ENCODE data around the gene TRABD2B.

GRCh38 chr1:47883963-47884362 lies 113.2 kb downstream of the TRABD2B start:
- no peak for TF ChIP-seq STAT1 (IDR thresholded peaks at IDR 0.05; ENCODE audit: unreplicated experiment)
- no peak for TF ChIP-seq POLR2AphosphoS5 (IDR thresholded peaks at IDR 0.05; ENCODE audit: low read depth)
- TF ChIP-seq CTCF (conservative IDR thresholded peaks at IDR 0.05; ENCODE audit: low read depth in 2 of 2) = no peak
- no peak for TF ChIP-seq EZH2 (IDR thresholded peaks at IDR 0.05; ENCODE audit: low read depth, unreplicated experiment)
- TF ChIP-seq, protein P1, sequence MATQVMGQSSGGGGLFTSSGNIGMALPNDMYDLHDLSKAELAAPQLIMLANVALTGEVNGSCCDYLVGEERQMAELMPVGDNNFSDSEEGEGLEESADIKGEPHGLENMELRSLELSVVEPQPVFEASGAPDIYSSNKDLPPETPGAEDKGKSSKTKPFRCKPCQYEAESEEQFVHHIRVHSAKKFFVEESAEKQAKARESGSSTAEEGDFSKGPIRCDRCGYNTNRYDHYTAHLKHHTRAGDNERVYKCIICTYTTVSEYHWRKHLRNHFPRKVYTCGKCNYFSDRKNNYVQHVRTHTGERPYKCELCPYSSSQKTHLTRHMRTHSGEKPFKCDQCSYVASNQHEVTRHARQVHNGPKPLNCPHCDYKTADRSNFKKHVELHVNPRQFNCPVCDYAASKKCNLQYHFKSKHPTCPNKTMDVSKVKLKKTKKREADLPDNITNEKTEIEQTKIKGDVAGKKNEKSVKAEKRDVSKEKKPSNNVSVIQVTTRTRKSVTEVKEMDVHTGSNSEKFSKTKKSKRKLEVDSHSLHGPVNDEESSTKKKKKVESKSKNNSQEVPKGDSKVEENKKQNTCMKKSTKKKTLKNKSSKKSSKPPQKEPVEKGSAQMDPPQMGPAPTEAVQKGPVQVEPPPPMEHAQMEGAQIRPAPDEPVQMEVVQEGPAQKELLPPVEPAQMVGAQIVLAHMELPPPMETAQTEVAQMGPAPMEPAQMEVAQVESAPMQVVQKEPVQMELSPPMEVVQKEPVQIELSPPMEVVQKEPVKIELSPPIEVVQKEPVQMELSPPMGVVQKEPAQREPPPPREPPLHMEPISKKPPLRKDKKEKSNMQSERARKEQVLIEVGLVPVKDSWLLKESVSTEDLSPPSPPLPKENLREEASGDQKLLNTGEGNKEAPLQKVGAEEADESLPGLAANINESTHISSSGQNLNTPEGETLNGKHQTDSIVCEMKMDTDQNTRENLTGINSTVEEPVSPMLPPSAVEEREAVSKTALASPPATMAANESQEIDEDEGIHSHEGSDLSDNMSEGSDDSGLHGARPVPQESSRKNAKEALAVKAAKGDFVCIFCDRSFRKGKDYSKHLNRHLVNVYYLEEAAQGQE (IDR thresholded peaks at IDR 0.05; ENCODE audit: unreplicated experiment) = no peak
- TF ChIP-seq EZH2phosphoT487 (IDR thresholded peaks at IDR 0.05; ENCODE audit: unreplicated experiment) = no peak
- no peak for TF ChIP-seq NANOG (IDR thresholded peaks at IDR 0.05; ENCODE audit: borderline replicate concordance)
- TF ChIP-seq JUNB (IDR thresholded peaks at IDR 0.05; ENCODE audit: unreplicated experiment) = no peak
- no peak for TF ChIP-seq CREB1 (CRISPR knock-in tag; IDR thresholded peaks at IDR 0.05; ENCODE audit: low read depth)
- TF ChIP-seq ZNF114 (CRISPR knock-in tag; IDR thresholded peaks at IDR 0.05) = no peak
- TF ChIP-seq, protein P2, sequence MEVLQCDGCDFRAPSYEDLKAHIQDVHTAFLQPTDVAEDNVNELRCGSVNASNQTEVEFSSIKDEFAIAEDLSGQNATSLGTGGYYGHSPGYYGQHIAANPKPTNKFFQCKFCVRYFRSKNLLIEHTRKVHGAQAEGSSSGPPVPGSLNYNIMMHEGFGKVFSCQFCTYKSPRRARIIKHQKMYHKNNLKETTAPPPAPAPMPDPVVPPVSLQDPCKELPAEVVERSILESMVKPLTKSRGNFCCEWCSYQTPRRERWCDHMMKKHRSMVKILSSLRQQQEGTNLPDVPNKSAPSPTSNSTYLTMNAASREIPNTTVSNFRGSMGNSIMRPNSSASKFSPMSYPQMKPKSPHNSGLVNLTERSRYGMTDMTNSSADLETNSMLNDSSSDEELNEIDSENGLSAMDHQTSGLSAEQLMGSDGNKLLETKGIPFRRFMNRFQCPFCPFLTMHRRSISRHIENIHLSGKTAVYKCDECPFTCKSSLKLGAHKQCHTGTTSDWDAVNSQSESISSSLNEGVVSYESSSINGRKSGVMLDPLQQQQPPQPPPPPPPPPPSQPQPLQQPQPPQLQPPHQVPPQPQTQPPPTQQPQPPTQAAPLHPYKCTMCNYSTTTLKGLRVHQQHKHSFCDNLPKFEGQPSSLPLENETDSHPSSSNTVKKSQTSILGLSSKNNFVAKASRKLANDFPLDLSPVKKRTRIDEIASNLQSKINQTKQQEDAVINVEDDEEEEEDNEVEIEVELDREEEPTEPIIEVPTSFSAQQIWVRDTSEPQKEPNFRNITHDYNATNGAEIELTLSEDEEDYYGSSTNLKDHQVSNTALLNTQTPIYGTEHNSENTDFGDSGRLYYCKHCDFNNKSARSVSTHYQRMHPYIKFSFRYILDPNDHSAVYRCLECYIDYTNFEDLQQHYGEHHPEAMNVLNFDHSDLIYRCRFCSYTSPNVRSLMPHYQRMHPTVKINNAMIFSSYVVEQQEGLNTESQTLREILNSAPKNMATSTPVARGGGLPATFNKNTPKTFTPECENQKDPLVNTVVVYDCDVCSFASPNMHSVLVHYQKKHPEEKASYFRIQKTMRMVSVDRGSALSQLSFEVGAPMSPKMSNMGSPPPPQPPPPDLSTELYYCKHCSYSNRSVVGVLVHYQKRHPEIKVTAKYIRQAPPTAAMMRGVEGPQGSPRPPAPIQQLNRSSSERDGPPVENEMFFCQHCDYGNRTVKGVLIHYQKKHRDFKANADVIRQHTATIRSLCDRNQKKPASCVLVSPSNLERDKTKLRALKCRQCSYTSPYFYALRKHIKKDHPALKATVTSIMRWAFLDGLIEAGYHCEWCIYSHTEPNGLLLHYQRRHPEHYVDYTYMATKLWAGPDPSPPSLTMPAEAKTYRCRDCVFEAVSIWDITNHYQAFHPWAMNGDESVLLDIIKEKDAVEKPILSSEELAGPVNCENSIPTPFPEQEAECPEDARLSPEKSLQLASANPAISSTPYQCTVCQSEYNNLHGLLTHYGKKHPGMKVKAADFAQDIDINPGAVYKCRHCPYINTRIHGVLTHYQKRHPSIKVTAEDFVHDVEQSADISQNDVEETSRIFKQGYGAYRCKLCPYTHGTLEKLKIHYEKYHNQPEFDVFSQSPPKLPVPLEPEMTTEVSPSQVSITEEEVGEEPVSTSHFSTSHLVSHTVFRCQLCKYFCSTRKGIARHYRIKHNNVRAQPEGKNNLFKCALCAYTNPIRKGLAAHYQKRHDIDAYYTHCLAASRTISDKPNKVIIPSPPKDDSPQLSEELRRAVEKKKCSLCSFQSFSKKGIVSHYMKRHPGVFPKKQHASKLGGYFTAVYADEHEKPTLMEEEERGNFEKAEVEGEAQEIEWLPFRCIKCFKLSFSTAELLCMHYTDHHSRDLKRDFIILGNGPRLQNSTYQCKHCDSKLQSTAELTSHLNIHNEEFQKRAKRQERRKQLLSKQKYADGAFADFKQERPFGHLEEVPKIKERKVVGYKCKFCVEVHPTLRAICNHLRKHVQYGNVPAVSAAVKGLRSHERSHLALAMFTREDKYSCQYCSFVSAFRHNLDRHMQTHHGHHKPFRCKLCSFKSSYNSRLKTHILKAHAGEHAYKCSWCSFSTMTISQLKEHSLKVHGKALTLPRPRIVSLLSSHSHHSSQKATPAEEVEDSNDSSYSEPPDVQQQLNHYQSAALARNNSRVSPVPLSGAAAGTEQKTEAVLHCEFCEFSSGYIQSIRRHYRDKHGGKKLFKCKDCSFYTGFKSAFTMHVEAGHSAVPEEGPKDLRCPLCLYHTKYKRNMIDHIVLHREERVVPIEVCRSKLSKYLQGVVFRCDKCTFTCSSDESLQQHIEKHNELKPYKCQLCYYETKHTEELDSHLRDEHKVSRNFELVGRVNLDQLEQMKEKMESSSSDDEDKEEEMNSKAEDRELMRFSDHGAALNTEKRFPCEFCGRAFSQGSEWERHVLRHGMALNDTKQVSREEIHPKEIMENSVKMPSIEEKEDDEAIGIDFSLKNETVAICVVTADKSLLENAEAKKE (CRISPR knock-in tag; IDR thresholded peaks at IDR 0.05) = no peak
